ENCODE data around the gene TSG101.

DNA sequence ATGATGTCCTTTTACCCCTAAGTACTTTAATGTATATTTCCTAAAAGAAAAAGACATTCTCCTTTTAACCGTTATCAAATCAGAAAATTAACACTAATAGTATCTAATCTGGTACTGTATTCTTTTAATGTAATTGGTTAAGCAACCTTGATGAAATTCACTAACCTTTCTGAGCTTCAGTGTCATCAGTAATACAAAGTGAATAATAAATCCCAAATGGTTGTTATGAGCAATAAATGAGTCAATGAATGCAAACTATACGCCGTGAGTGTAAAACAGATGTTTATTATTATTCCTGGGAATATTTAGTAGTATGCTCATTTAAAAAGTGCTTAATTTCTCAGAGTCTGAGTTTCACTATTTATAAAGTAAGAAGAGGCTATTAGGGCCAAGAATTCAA, 40.3 kb upstream of the TSG101 start:
- TF ChIP-seq, protein P1, sequence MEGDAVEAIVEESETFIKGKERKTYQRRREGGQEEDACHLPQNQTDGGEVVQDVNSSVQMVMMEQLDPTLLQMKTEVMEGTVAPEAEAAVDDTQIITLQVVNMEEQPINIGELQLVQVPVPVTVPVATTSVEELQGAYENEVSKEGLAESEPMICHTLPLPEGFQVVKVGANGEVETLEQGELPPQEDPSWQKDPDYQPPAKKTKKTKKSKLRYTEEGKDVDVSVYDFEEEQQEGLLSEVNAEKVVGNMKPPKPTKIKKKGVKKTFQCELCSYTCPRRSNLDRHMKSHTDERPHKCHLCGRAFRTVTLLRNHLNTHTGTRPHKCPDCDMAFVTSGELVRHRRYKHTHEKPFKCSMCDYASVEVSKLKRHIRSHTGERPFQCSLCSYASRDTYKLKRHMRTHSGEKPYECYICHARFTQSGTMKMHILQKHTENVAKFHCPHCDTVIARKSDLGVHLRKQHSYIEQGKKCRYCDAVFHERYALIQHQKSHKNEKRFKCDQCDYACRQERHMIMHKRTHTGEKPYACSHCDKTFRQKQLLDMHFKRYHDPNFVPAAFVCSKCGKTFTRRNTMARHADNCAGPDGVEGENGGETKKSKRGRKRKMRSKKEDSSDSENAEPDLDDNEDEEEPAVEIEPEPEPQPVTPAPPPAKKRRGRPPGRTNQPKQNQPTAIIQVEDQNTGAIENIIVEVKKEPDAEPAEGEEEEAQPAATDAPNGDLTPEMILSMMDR (IDR thresholded peaks at IDR 0.05) = no peak
- TF ChIP-seq POLR2AphosphoS5 (IDR thresholded peaks at IDR 0.05) (no peak), EP300 (IDR thresholded peaks at IDR 0.05) (no peak), POLR2A (IDR thresholded peaks at IDR 0.05) (no peak)

All from gastroesophageal sphincter (tissue), 3 donors.